ENCODE measurements around the gene TMEM266.

Gene TMEM266

DNA sequence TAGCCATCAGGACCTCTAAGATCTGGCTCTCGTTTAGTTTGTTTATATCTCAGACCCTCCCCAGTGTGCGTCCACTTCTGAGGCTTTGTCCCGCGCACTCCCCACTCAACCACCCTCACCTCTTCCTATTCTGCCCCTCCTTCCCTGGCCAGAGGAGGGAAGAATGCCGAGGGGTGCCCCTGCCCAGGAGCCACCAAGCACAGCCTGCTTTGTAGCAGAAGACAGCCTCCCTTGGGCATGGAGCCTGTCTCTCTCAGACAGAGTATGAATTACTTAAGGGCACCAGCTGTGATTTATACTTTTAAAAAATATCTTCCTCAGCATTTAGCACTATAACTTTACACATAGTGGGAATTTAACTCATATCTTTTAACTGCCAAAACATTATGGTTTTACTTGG lies 6.0 kb downstream of the TMEM266 start:
- no peak for DNase-seq (ENCODE audit: low read depth in 2 of 2)

DNA sequence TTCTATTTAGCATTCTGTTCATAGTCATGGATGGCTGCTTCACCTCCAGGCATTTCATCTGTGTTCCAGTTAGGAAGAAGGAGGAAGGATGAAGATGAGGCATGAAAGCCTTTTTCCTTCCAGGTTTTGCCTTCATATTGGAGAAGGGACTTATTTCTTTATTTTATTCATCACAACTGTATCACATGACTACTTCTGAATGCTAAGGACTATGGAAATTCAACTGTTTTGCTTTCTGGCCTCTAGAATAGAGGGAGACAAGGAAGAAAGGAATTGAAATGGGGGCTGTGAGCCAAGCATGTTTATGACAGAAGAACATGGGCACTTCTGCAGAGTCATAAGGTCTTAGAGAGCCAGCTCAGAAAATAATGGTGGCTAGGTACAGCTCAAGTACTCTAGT lies 10.4 kb downstream of the TMEM266 start:
- DNase-seq (ENCODE audit: low read depth in 2 of 2) = no peak

DNA sequence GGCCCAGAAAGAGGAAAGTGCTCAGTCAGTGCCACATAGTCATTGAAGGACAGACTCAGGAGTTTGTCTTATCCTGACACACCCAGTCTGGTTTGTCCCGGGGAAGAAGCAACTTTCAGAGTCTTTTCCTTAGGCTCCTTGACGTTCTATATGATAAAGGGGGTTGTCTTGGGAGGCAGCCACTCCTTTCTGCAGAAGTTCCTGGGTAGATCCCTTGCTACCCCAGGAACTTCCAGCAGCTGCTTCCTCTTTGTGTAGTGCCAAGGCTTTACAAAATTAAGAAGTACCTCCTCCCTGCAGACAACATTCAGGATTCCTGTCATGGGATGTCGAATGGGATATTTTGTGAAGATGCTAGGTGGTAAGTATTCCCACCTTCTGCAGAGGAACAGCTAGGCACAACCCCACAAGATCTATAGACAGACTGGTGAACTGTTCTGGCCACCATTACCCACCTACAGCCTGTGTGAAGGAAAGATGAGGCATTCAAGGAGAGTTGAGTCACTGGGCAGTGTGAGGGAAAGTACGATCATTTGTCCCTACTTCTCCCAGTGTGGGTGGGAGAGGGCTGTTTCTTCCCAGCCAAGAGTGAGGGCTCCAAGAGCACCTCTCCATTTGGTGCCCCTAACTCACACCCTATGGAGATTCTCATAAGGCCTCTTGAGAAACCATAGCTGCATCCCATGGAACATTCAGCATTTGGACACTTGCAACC lies 11.3 kb downstream of the TMEM266 start:
- DNase-seq (ENCODE audit: low read depth in 2 of 2) = no peak

DNA sequence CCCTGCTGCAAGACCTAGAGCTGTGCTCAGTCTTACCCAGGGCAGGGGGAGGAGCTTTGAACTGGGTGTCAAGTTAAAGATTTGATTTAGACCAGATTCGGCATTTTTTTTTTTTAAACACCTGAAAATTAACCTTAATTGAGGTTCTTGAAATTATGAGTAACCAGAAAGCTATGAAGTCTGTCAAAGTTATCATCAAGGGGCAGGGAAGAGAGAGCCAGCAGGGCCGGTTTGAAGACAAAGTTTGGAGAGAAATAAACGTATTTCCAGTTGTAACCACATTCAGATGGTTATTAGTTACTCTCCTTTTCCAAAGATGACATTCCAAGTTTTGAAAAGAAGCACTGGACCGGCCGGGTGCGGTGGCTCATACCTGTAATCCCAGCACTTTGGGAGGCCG lies 12.0 kb downstream of the TMEM266 start:
- DNase-seq (ENCODE audit: low read depth in 2 of 2) = no peak

DNA sequence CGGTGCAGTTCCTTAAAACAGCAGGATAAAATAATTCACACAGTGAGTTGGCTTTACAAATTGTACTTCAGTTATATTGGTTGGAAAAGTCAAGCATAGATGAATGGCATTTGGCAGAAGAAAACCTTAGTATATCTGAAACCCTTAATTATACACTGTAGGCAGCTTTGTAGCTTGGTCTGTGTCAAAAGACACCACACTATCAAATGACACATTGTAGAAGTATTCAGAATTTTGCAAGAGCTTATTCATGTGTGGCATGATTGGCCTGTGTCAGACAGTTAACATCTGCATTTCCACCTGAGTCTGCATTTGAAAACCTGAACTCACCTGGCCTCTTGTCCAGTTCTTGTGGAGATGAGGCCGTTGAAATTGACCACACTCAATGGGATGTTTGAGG lies 13.8 kb downstream of the TMEM266 start:
- no peak for DNase-seq (ENCODE audit: low read depth in 2 of 2)

DNA sequence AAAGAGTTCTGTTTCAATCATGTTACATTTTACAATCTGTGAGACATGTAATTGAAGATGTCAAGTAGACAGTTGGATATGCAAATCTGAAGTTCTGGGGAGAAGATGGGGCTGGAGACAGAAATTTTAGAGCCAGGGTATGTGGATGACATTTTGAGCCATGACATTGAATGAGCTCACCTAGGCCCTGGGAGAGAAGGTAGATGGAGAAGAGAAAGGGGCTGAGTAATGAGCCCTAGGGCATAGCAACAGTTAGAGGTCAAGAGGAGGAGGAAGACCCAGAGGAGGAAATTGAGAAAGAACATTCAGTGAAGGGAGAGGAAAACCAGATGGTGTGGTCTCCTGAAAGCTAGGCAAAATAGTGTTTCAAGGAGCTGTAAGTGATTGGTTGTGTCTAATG lies 15.3 kb downstream of the TMEM266 start:
- DNase-seq (ENCODE audit: low read depth in 2 of 2) = no peak

DNA sequence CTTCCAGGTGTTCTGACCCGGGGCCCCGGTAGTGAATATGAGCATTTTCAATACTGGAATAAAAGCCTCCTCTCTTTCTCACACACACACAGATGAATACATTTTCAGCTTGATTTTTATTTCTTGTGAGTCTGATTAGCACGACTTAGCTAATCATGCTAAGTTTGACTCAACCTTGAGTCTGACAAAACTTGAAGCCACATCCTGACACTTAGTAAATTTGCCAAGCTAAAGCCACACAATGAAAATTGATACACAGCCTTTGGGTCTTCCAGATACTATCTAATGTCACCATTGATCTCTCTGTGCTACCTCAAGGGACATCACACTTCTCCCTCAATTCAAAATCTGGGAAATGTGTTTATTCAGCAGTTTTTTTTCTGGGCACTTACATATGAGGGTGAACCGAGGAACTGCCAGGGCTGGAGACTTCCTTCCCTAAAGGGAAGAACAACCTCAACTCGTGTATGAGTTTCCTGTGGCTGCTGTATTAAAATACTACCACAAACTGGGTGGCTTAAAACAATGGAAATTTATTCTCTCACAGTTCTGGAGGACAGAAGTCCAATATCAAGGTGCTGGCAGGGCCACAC lies 18.6 kb downstream of the TMEM266 start:
- DNase-seq (ENCODE audit: low read depth in 2 of 2) = no peak

DNA sequence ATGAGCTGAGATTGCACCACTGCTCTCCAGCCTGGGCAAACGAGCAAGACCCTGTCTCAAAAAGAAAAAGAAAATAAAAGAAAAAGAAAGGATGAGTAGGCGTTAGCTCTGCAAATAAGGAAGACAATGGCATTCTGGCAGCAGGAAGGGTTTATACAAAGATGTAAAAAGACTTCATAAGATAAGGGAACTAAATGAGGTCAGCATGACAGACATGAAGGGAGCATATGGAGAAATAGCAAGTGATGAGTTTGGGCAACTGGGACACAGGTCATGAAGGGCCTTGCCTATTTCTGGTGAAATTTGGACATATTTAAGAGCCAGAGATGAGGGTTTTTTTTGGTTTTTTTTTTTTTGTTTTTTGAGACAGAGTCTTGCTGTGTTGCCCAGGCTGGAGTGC lies 24.5 kb downstream of the TMEM266 start:
- no peak for DNase-seq (ENCODE audit: low read depth in 2 of 2)

DNA sequence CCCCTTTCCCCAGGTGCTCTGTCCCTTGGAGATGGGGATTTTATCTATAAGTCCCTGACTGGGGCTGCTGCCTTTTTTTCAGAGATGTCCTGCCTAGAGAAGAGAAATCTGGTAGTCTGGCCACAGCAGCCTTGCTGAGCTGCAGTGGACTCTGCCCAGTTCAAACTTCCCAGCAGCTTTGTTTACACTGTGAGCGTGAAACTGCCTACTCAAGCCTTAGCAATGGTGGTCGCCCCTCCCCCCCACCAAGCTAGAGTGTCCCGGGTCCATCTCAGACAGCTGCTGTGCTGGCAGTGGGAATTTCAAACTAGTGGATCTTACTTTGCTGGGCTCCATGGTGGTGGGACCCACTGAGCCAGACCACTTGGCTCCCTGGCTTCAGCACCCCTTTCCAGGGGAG lies 38.9 kb downstream of the TMEM266 start:
- no peak for DNase-seq (ENCODE audit: low read depth in 2 of 2)

DNA sequence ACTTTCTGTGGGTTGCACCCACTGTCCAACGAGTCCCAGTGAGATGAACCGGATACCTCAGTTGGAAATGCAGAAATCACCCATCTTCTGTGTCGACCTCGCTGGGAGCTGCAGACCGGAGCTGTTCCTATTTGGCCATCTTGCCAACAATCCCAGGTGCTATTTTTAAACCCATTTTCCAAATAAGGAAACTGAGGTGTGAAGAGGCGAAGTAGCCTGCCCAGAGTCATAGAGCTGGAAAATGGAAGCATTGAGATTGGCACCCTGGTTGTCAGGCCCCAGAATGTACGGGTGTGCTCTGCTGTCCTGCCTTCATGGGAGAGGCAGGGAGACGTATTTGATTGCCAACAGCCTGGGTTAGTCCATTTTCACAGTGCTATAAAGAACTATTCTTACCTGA lies 39.6 kb downstream of the TMEM266 start:
- no peak for DNase-seq (ENCODE audit: low read depth in 2 of 2)

DNA sequence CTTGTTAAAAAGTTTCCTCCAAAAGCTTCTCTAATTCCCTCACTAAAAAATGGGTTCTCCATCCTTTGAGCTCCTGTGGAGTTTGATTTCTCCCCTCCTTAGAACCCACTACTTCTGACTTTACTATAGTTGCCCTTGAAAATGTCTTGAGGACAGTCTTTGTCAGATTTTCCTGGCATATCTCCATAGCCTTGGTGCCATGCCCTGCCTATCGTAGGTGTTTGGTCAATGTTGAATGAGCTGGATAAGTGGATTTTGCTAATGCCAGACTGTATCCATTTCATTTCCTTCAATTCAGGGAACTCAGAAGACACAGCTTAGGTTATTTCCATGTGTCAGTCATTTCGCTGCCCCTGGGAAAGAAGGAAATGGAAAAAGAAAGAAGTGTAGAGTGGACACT lies 40.6 kb downstream of the TMEM266 start:
- no peak for DNase-seq (ENCODE audit: low read depth in 2 of 2)

DNA sequence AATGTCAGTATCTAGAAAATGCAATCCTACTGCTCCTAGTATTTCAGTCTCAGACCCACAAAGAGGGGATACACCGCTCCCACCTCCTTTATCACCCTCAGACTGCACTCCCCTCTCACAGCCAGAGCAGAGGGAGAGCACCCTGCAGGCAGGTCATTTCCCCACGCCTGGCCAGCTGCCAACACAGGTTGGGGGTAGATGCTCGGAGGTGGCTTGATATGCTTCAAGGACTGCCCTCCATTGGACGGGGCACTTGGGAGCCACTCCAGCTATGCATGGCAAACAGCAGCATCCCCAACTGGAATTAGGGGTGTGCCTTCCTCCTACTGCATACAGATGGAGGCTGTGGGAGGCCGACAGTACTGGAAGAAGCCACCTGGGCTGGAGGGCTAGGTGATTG lies 41.9 kb downstream of the TMEM266 start:
- no peak for DNase-seq (ENCODE audit: low read depth in 2 of 2)

DNA sequence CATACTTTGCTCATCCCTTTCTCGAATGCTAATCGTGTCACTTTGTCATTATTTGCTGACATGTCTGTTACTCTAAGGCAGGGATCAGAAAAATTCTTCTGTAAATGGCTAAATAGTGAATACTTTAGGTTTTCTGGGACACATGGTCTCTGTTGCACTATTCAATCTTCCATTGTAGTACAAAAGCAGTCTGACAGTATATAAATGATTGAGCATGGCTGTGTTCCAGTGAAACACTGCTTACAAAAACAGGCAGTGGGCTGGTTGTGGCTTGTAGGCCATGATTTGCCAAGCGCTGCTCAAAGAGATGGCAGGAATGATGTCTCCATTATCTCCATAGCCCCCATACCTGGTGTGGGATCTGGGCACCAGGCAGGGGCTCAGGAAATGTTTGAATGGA lies 45.6 kb downstream of the TMEM266 start:
- DNase-seq (ENCODE audit: low read depth in 2 of 2) = no peak

DNA sequence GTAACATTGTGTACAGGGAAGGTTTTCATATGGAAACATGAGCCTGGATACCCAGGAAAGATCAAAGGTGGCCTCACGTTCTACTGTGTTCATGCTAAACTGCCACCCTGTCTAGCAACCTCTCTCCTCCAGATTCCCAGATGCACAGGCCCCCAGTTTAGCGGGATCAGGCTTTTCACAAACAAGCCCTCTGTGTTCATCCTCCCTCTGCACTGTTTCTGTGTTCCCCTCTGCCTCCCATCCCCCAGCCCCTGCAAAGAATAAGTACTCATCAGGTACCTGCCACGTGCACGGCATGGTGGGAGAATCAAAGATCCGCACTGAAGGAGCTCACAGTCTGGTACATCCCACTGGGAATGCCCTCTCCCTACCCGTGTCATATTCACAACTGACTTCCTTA lies 46.1 kb downstream of the TMEM266 start:
- no peak for DNase-seq (ENCODE audit: low read depth in 2 of 2)

DNA sequence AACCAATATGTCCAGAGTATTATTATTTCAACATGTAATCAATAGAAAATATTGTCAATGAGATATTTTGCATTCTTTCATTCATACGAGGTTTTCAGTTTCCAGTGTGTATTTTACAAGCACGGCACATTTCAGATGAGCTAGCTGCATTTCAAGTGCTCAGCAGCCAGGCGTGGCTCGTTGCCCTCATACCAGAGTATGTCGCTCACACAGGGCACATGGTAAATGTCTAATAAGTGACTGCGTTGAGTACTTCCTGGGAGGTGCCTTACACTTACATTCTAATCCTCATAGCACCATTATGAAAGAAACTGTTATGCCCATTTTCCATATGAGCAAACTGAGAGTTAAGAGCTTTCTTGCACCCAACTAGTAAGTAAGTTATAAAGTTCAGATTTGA lies 47.4 kb downstream of the TMEM266 start:
- no peak for DNase-seq (ENCODE audit: low read depth in 2 of 2)

DNA sequence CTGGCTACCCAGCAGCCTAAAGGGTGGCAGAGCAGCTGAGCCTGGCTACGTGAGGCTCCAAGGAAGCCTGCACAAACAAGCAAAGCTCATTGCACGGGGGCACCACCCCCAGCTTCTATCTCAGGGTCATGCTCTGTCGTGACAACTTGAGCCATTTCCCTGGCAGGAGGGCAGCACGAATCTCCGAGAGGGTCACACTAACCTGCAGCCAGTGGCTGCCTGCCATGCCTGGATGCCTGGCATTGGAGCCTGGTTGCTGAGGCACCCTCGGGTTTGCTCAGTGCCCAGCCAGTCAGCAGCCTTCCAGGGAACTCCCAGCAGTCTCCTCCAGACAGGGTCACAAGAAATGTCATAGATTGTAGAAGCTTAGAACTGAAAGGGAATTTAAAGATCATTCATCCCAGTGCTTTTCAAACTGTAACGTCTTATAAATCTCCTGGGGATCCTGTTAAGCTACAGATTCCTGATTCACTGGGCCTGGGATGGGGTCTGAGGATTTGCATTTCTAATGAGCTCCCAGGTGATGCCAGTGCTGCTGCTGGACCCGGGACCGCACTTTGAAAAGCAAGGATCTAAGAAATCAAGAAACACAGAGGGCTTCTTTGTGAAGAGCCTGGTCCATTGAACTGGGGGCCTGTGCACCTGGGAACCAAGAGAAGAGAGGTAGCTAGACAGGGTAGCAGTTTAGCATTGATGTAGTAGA lies 48.4 kb downstream of the TMEM266 start:
- DNase-seq (ENCODE audit: low read depth in 2 of 2) = no peak

DNA sequence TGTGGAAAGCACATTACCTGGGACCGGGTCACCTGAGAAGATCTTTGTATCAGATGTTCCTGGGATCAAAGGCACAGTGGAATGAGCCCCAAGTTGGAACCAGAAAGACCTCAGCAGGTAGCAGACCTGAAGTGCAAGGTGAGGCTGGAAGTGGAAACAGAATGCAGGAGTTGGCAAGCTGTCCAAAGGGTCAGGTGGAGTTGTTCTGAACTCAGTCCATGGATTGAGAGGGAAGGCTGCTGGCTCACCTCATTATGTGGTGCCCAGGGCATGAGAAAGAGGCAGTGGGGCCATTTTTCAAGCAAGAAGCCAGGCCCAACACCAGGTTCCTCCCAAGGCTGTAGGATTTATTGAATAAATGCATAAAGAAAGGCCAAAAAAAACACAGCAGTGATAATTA lies 49.3 kb downstream of the TMEM266 start:
- DNase-seq (ENCODE audit: low read depth in 2 of 2) = no peak

DNA sequence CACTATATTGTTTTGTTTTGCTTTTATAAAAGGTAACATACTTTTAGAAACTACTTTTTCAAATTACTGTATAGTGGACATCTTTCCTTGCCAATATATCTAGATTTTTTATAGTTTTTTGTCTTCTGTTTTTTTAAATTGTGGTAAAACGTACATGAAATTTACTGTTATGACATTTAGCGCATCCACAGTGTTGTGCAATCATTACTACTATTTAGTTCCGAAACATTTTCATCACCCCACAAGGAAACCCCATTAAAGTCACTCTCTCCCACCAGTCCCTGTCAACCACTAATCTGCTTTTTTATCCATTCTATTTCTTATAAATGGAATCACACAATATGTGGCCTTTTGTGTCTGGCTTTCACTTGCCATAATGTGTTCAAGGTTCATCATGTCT lies 54.8 kb downstream of the TMEM266 start:
- no peak for DNase-seq (ENCODE audit: low read depth in 2 of 2)

DNA sequence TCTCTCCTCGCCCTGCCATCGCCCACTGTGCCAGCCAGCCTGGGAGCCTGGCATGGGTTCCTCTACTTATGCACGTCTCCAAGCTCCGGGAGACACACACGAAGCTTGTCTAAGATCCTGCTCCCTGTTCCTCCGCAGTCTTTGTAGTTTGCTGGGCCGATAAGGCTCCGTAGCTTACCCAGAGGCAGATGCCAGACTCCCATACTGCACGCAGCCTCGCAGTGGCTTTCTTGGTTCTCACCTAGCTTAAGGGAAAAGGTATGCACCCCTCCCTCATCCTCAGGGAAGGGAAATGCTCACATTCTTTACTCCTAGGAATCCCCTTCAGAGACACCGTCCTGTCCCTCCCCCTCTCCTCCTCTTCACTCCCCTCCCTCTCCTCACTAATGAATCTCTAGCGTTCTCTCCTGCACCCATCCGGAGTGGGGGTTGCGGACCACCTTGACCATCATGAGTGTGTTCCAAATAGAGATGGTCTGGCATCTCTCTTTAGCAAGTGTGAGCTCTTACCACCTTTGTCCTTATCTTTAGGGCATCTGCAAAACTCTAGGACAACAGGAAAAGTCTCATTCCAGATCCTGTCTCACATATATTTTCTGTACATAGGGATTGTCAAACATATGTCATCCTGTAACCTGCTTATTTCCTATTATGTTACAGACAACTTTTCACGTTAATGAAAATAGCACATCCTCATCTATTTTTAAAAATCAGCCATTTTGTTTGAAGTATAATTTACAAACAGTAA lies 56.5 kb downstream of the TMEM266 start:
- no peak for DNase-seq (ENCODE audit: low read depth in 2 of 2)

DNA sequence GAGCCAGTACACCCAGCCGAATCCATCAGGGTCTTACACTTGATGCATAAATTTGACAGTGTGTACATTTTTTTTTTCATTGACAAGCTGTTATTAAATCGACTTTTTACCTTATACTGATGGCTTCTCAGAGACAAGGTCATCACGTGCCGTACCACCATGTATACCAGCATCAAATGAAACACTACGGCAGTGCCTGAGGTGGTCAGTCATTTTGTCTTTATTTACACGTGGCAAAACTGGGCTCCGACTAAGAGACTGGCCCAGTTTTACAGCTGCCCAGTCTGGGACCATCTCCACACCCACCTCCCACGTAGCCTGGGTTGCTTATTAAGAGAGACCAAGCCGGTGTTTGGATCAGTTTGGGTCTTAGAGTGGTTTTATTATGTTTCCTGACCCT lies 57.4 kb downstream of the TMEM266 start:
- DNase-seq (ENCODE audit: low read depth in 2 of 2) = no peak

DNA sequence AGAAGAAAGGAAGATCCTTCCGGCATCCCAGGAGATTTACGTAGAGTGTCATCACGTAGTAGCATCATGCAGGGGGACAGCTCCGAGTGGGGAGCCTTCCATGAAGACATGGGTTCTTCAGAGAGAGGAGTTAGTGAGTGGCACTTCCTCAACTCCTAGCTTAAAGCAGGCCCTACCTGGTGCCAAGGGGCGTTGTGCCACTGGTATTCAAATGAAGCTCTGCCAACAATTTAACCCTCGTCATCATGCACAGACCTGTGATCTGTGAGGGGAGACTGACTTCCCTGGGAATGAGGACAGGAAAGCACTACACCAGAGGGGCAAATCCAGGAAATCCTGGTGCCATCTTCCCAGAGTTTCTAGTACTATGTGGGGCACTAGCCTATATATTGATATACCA lies 59.0 kb downstream of the TMEM266 start:
- DNase-seq (ENCODE audit: low read depth in 2 of 2) = no peak

DNA sequence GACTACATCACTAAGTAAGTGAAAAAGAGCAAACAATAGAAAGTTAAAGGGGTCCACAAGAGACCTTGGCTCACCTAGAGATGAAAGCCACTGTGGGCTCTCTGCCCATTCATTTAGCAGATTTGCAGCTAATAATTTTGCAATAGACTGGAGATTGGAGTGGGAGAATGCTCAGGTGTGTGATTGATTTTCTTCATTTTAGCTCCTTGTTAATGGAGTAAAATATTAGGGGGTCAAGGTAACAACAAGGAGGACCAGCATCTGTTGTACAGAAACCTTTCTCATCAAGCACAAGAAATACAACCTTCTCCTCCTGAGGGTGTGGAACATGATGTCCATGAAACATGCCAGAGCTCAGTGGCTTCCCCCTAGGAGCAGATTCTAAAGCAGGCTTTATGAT lies 63.2 kb downstream of the TMEM266 start:
- no peak for DNase-seq (ENCODE audit: low read depth in 2 of 2)

DNA sequence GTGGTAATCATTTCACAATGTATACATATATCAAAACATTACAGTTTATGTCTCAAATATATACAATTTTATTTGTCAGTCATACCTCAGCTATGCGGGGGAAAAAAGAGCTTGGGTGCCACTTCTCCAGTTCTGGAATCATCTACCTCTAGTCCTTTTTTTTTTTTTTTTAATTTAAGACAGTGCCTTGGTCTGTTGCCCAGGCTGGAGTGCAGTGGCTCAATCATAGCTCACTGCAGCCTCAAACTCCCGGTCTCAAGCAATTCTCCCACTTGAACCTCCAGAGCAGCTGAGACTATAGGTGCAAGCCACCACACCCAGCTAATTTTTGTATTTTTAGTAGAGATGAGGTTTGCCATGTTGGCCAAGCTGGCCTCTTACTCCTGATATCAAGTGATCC lies 67.4 kb downstream of the TMEM266 start:
- no peak for DNase-seq (ENCODE audit: low read depth in 2 of 2)

Data from stimulated activated CD4-positive, alpha-beta T cell treated with anti-CD3 and anti-CD28 coated beads, Interleukin-4, amount 100 ng/mL, for 48 hours (primary cell).